NCI-H1930 (cell line): ENCODE results near the gene TLCD4.

Experiments used
- DNase-seq, 2 experiments: peaks; one replicate each; lab custom pipeline; 2025; lab: John Stamatoyannopoulos, UW

Gene TLCD4

DNA sequence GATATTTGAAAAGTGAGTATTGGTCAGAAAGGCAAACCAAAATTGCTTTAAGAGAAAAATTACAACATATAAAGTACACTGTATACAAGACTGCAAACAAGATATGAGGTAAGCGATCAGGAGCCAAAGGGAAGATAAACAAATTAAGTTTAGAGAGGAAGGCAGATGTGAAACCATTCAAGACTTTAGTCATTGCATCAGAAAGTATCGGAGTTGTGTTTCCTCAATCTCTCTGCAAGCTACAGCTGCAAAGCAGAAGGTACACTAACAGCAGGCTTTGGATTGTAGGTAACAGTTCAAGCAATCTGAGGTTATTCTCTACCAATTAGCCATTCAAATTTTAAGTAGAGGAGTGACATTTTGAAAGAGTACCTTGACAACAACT is 21.3 kb upstream of the TLCD4 start:
- DNase-seq = no peak

DNA sequence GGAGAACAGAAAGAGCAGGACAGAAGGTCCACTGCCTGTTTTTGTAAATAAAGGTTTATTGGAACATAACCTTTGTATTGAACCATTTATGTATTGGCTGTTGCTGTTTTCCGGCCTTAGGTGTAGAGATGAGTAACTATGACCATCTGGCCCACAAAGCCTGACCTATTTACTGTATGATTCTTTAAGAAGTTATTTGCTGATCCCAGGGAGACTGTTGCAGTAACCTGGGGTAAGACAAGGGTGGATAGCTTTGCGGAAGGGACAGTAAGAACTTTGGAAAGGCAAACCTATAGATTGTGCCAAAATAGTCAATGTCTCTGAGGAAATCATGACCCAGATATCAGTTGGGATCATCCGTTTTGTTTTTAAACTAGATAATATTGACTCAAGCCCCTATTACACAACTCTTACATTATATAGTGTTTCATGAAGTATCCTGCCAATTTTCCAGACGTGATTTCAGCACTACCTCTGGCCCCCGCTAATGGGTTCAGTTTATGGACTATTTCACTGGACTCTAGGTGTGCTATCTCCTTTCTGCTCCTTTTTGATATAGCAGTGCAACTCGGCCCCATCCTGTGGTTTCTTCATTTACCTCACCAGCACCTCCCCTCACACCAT is 20.8 kb upstream of the TLCD4 start:
- DNase-seq = no peak

DNA sequence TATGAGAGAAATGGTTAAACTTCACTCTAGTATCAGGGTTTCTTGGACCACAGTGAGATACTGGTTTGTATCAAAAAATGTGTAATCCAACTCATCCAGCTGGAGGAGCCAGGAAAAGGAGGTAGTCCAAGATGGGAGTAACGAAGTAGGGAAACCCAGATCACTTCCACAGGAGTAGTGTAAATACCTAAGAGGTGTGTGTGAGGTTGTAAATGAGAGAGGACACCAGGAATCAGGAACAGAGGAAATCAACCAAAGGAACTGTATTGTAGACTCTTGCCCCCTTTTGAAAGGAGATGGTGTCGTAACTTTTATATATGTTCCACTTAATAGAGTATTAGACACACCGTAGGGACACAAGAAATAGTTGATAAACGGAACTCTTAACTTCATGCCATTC is 19.7 kb upstream of the TLCD4 start:
- no peak for DNase-seq

DNA sequence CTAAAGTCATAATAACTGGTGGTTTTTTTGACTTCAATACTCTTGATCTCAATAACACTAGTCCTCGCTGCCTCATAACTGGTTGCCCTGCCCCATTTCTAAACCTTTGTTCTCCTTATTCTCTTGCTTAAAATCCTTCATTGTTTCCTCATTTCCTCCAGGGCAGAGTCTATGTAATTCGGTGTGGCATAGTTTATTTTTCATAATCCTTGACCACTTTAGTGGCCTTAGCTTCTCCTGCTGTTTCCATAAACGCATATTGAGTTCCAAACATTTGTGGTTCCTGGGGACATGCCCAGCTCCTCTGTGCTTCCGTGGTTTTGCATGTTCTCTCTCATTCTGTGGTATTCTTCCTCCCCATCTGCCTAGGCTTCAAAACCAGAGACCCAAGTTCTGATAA is 19.0 kb upstream of the TLCD4 start:
- no peak for DNase-seq

DNA sequence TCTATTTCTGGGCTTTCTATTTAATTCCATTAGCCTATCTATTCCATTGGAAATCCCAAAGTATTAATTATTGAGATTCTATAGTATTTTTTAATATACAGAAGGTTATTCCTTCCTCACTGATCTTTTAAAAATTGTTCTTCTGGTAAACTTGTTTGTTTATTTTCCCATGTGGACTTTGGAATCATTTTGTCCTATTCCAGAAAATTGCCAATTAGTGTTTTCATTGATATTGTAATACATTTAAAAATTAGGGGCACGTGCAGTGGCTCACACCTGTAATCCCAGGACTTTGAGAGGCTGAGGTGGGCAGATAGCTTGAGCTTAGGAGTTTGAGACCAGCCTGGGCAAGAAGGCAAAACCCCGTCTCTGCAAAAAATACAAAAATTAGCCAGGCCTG is 8.4 kb upstream of the TLCD4 start:
- no peak for DNase-seq

DNA sequence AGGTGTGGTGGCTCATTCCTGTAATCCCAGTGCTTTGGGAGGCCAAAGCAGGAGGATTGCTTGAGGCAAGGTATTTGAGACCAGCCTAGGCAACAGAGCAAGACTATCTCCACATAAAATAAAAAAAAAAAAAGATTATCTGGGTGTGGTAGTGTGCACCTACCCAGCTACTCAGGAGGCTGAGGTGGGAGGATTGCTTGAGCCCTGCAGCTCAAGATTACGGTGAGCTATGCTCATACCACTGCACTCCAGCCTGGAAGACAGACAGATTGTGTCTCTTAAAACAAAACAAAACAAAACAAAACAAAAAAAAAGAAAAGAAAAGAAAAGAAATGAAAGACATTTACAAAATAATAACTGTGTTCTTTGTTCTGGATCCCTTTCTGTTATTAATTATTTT is 6.1 kb upstream of the TLCD4 start:
- DNase-seq = no peak

DNA sequence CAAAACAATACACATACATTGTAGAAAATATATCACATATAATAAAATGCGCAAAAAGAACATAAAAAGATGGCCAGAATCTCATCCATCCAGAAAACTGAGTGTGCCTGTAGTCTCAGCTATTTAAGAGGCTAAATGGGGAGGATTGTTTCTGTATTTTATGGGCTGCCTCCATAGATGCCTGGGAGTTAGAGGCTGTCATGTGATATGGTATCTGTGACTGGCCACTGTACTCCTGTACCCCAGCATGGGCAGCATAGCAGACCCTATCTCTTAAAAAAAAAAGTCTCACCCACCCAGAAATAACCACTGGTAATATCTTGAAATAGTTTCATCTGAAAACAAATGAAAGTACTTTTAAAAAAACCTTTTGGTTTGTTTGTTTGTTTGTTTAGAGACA is 3.5 kb upstream of the TLCD4 start:
- no peak for DNase-seq

DNA sequence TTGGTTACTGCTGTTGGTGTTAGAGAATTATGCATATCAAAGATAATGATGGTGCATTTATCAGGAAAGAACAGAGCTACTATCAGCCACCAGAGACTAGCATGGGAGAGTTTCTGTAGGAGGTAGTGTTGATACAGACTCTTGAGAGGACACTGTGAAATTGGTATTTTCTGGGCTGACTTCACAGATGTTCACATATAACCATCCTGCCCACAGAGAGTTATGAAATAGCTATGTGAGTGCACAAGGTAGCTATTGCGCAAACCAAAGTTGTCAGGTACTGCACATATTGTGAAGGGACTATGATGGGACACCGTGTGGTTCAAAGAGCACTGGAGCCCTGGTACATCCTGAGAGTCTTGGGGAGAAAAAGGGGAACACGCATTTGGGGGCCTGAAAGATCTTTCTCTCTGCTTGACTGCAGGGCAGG is 1.4 kb upstream of the TLCD4 start:
- no peak for DNase-seq

DNA sequence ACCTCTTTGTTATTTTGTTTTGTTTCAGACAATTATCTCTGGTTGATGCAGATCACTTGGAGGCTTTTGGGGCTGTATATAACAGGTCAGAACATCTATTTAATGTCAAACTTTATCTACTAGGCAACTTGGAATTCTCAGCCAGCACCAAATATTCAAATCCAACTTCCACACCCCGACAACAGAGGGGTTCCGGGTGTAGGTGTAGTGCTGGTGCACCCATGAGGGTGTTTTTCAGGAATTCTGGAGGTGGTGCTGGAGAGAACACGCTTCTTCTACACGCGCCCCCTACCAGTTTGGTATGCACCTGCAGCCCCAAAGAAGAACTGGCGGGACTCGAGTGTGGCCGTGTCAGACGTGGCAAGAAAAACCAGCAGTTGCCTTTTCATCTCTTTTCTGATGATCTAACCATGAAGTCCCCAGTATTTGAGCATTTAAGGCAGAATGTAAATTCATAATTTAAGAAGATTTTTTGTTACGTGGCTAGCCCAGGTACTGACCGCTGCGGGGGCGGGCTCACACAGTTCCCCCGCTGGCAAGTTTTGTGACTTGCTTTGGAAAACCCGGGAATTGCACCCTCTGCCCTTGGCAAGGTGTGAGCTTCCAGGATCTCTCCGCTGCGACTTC is 462 bp upstream of the TLCD4 start:
- peak; percentile 62 to 69 for DNase-seq

DNA sequence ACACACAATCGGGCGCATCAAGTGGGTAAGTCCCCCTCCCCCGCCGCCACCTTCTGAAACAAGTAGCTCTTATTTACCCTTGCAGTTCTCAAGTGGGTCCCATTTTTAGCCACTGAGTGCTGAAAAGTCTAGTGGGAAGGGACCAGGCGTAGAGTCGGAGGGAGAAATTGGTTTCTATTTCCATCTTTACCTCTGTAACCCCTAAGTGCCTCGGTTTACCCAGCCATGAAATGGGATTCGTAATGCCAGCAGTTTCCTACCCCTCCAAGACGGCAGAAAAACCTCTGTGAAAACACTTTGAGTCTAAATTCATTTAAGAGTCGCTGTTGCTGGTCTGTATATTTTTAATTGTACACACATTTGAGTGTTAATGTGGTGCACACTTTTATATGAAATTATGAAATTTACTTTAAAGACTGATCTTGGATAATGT is 928 bp downstream of the TLCD4 start:
- no peak for DNase-seq

DNA sequence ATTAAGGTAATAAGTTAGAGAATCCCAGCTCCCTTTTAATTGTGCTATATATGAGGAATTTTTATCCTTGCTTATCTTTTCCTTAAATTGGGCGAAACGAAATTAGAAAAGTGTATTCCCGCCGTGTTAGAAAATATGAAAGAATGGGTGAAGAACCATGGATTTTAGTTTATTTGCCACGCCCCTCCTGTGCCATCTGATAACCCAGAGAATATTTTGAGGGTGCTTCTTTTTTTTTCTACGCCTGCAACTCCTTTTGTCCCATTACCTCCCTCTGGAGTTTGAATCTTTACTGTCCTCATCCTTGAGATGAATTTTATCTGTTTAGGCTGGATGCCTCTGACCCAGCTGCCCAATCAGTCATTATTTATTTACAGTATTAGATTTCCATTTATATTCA is 1.6 kb downstream of the TLCD4 start:
- no peak for DNase-seq

DNA sequence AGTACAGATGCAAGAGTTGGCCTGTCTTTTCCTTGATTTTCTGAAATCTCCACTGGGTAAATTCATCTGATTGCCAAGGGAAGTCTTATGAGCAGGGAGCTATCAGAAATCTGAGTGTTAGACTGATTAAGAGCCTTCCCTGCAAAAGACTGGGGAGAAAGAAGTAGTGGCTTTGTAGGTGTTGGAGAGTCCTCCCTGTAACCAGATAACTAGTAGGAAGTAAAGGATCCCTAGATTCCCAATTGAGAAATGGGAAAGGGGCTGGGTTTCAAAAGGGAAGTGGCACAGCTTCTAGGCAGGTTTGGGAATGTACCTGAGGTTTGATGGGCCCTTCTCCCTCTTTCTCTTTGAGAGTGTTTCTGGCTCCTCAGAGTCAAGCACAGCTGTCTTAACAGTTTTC is 2.1 kb downstream of the TLCD4 start:
- DNase-seq = no peak

DNA sequence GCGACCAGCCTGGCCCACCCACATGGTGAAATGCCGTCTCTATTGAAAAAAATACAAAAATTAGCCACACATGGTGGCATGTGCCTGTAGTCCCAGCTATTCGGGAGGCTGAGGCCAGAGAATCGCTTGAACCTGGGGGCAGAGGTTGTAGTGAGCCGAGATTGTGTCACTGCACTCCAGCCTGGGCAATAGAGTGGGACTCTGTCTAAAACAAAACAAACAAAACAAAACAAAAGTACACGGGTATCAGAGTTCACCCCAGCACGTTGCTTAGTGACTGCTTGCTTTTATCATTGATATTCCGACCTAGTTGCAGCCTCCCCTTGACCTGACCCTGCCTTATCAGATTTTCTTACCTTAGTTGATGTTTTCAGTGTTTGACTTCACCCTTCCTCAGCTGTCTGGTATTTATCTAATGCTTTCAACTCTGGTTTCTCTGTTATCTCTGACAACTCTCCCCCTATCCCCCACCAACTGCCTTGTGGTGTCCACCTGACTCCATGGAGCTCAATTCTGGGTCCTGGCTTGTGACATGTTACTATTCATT is 5.1 kb downstream of the TLCD4 start:
- no peak for DNase-seq

DNA sequence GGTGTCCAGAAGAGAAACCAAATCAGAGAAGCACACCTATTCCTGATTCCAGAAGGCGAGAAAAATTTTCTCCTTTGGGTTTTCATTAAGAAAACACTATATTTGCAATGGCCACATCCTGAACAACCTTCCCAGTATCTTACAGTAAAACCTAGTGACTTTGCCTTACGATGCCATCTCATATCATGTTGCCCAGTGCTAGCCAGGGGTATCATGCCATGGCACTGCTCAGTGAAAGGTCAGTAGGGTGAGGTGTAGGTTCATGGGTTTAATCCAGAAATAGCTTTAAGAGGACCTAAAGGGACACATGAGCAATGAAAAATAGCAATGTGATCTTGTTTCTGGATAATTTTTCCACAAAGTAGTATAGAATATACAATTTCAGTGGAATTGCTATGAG is 7.2 kb downstream of the TLCD4 start:
- no peak for DNase-seq

DNA sequence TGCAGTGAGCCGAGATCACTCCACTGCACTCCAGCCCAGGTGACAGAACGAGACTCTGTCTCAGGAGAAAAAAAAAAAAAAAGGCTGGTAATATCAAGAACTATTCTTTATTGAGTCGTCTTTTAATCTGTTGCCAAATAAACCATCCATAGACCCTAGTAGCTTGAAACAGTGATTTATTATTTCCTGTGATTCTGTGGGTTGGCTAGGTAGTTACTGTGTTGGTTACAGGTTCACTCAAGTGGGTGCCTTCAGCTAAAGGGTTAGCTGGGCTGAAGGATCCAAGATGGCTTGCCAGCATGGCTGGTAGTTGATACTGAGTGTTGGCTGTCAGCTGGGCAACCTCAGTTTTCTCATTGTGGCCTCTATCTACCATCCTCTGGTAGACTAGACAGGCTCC is 9.2 kb downstream of the TLCD4 start:
- no peak for DNase-seq

DNA sequence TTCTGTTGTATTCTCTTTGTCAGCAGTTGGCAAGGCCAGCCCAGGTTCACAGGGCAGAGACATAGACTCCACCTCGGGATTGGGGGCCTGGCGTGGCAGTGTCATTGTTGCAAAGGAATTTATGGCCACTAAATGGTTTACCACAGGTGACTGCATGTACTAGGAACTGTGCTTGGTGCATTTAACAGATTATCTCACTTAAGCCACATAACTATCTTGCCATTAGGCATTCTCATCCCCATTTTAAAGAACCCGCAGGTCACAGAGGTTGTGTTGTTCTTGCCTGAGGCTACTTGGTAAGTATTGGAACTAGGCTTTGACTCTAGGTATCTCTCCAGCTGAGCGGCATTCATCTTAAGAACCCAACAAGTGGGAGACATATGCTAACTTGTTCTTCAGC is 9.7 kb downstream of the TLCD4 start:
- no peak for DNase-seq

DNA sequence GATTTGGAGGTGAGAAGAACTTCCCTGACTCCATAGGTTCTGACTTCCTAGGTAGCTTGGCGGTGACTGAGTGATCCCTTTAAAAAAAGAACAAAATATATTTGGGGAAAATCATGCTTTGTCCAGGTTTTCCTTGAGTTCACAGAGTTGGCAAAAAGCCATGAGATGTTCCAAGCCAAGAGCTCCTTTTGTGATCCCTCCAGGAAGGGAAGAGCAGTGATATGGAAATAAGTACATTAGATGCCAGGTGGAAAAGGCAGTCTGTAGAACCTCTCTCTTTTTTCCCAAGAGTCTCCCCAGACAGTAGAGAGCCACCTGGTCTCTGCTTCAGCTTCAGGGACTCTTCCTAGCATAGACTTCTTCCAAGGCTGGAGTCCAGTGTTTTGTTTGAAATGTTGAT is 10.2 kb downstream of the TLCD4 start:
- no peak for DNase-seq

DNA sequence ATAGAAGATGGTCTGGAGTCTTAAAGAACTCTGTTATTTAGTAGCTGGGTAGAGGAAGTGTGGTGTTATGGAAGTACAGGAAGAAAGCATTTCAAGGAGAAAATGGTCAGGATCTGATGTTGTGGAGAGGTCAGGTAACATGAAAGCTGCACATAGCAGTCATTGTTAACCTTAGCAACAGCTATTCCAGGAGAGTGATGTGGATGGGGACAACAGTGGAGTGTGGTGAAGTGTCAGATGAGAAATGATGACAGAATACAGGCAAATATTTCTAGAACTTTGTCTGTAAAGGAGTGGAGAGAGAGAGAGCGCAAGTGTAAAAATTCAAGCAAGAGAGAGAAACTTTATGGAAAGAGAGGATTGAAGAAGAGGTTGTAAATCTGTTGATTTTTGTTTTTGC is 15.6 kb downstream of the TLCD4 start:
- DNase-seq = no peak

DNA sequence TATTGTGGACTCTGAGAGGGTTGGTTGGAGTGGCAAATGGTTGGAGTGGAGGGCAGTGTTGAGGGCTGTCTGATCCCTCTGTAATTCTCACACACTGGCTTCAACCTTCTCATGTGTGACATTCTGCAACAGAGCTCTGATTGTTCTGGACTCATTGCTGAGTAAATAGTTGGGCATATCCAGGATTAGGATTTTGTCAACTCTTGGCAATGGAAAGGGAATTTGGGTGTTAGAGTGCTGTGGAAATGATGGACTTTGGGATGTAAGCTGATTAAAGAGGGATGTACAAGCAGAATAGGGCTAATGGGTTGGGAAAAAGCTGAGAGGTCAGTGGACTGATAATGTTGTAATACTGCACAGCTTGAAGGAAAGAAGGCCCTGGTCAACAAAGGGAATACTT is 16.5 kb downstream of the TLCD4 start:
- no peak for DNase-seq

DNA sequence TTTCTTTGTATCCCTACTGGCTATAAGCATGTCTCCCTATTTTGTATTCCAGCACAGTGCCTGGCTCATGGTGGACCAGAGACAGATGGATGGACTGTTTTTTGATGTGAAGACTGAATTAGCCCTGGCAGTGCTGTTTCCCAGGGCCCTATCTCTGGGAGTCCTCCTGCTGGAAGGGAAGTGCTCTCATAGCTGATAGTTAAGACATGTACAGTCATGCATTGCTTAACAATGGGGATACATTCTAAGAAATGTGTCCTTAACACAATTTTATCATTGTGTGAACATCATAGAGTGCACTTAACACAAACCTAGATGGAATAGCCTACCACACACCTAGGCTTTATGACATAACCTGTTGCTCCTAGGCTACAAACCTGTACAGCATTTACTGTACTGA is 21.1 kb downstream of the TLCD4 start:
- DNase-seq = no peak

DNA sequence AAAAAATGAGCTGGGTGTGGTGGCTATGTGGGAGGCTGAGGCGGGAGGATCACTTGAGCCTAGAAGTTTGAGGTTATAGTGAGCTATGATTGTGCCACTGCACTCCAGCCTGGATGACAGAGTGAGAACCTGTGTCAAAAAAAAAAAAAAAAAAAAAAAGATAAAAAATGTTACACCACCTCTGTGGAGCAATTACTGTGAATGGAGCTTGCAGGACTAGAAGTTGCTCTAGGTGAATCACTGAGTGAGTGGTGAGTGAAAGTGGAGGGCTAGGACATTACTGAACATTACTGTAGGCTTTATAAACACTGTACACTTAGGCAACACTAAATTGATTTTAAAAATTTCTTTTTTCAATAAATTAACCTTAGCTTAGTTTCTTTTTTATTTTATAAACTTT is 21.9 kb downstream of the TLCD4 start:
- no peak for DNase-seq

DNA sequence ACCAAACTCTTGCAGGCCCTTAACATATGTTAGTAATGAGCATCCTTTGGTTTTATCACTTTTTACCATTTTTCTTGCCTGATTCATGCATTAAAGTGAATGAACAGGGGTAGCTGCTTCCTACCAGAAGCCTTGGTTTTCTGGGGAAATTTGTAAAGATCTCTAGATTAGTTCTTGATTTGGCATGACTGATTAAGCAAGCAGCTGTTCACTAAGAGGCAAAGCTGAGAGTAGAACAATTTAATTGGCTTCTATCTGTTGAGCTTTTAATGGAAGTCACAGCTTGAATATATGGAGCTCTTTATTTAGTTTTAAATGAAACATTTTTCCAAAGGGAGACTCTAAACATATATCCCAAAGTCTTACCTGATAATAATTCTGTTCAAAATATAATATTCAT is 23.6 kb downstream of the TLCD4 start:
- DNase-seq = no peak

DNA sequence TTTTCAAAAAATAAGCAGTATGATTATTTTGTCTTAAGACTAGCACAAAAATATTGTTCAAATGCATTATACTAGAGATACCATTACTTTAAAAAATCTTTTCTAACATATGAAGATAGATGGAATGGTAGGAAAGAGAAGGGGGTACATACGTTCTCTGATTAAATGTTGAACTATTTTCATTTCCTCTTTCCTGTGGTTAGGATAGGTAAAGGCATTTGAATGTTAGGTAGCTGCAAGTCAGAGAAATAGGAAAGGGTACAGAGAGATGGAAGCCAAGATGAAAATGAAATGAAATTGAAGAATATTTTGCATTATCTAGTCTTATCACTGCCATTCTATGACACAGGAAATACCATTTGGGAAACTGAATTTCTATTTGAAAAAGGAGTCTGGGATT is 28.3 kb downstream of the TLCD4 start:
- no peak for DNase-seq

DNA sequence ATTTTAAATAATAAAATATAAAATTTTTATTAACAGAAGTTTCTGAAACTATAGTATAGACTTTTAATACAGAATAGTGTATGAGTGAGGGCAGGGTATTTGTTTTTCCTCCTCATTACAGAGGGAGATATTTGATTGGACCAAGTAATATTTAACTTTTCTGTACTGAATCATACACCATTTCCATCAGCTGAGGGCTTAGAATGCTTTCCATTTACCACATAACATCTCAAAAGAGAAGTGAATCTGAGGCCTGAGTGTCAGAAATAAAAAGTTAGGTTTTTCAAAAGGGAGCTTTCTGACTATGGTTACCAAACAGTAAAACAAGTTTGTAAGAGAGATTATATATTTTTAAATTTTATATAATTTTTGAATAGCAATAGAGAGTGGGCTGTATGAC is 29.5 kb downstream of the TLCD4 start:
- no peak for DNase-seq
